ENCODE results near the gene CHCHD10.

CHCHD10 gene

GRCh38 chr22:23800297-23801237, 32.8 kb upstream of the CHCHD10 start:
- Histone ChIP-seq H3K9me3 (replicated peaks in 1 of 2; ENCODE audit: control insufficient read depth in 2 of 2, insufficient read depth in 1 of 2, low read depth in 1 of 2, low read length in 2 of 2) (no peaks in the 10 kb centered on the region), H3K23ac (ENCODE audit: low read depth, low read length, poor library complexity) (no peak overlapping the region), H2BK120ac (ENCODE audit: low read depth, low read length) (no peak overlapping the region), H3K4ac (ENCODE audit: low read length) (no peak overlapping the region), H4K8ac (ENCODE audit: low read depth, low read length) (no peak overlapping the region), H3K27me3 (ENCODE audit: control insufficient read depth in 3 of 3, insufficient read depth in 3 of 3, low read depth in 1 of 3, low read length in 3 of 3) (no peaks in the 10 kb centered on the region), H2BK15ac (ENCODE audit: low read length) (no peak overlapping the region), H2AK5ac (ENCODE audit: low read depth, low read length) (no peak overlapping the region), H3K4me2 (ENCODE audit: insufficient read depth, low read length, poor library complexity, severe bottlenecking) (no peak overlapping the region), H3K79me1 (ENCODE audit: low read depth, low read length) (peaks cover 4% of the 10 kb centered on the region), H2AFZ (ENCODE audit: low read length) (no peak overlapping the region), H3K27ac (replicated peaks; ENCODE audit: low read length) (no peak overlapping the region), H2BK12ac (ENCODE audit: low read length) (no peak overlapping the region), H3K9ac (ENCODE audit: low read depth, low read length, poor library complexity) (peak overlapping the region; percentile 30), H4K91ac (ENCODE audit: low read depth, low read length, poor library complexity) (no peak overlapping the region), H3K18ac (ENCODE audit: low read length) (no peak overlapping the region), H3K4me3 (ENCODE audit: low read length in 2 of 2) (no peak overlapping the region), H3K14ac (ENCODE audit: low read length) (no peak overlapping the region), H3K4me1 (ENCODE audit: control insufficient read depth in 2 of 2, insufficient read depth in 1 of 2, low read depth in 1 of 2, low read length in 2 of 2) (no peaks in the 10 kb centered on the region), H3K36me3 (replicated peaks in 1 of 2; ENCODE audit: control insufficient read depth in 2 of 2, insufficient read depth in 2 of 2, low read length in 2 of 2) (peaks cover 67 to 87% of the 10 kb centered on the region in 2 donors), H2BK5ac (ENCODE audit: low read length) (no peak overlapping the region)
- no peak for DNase-seq (ENCODE audit: low spot score)
- WGBS, 2 donors (ENCODE audit: extremely low coverage in 2 of 2, insufficient read length in 2 of 2, insufficient replicate concordance in 1 of 2) = no CpG with 5 or more reads among the region's 18 CpGs

- Histone ChIP-seq H2AFZ (ENCODE audit: low read length) (no peak overlapping the region), H3K4me2 (ENCODE audit: insufficient read depth, low read length, poor library complexity, severe bottlenecking) (no peak overlapping the region), H2BK120ac (ENCODE audit: low read depth, low read length) (no peak overlapping the region), H3K23ac (ENCODE audit: low read depth, low read length, poor library complexity) (no peak overlapping the region), H4K91ac (ENCODE audit: low read depth, low read length, poor library complexity) (no peak overlapping the region), H4K8ac (ENCODE audit: low read depth, low read length) (no peak overlapping the region), H3K36me3 (replicated peaks in 1 of 2; ENCODE audit: control insufficient read depth in 2 of 2, insufficient read depth in 2 of 2, low read length in 2 of 2) (peaks cover 52 to 87% of the 10 kb centered on the region in 2 donors), H3K9me3 (replicated peaks in 1 of 2; ENCODE audit: control insufficient read depth in 2 of 2, insufficient read depth in 1 of 2, low read depth in 1 of 2, low read length in 2 of 2) (no peaks in the 10 kb centered on the region), H3K18ac (ENCODE audit: low read length) (no peak overlapping the region), H3K9ac (ENCODE audit: low read depth, low read length, poor library complexity) (no peak overlapping the region), H3K4me3 (ENCODE audit: low read length in 2 of 2) (no peak overlapping the region), H2BK12ac (ENCODE audit: low read length) (no peak overlapping the region), H3K14ac (ENCODE audit: low read length) (no peak overlapping the region), H3K4ac (ENCODE audit: low read length) (no peak overlapping the region), H2BK5ac (ENCODE audit: low read length) (no peak overlapping the region), H2AK5ac (ENCODE audit: low read depth, low read length) (no peak overlapping the region), H2BK15ac (ENCODE audit: low read length) (no peak overlapping the region), H3K27ac (replicated peaks; ENCODE audit: low read length) (no peak overlapping the region), H3K27me3 (ENCODE audit: control insufficient read depth in 3 of 3, insufficient read depth in 3 of 3, low read depth in 1 of 3, low read length in 3 of 3) (no peaks in the 10 kb centered on the region), H3K79me1 (ENCODE audit: low read depth, low read length) (peaks cover 16% of the 10 kb centered on the region), H3K4me1 (ENCODE audit: control insufficient read depth in 2 of 2, insufficient read depth in 1 of 2, low read depth in 1 of 2, low read length in 2 of 2) (no peaks in the 10 kb centered on the region)
- WGBS, 2 donors (ENCODE audit: extremely low coverage in 2 of 2, insufficient read length in 2 of 2, insufficient replicate concordance in 1 of 2) = no CpG with 5 or more reads among the region's 5 CpGs
- no peak for DNase-seq (ENCODE audit: low spot score)
Observed at GRCh38 chr22:23796461-23796860, 28.7 kb upstream of the CHCHD10 start.

- DNase-seq (ENCODE audit: low spot score) = no peak
- Histone ChIP-seq H3K4me3 (ENCODE audit: low read length in 2 of 2) (no peak overlapping the region), H4K91ac (ENCODE audit: low read depth, low read length, poor library complexity) (no peak overlapping the region), H3K4me1 (ENCODE audit: control insufficient read depth in 2 of 2, insufficient read depth in 1 of 2, low read depth in 1 of 2, low read length in 2 of 2) (peaks cover 0 to 1% of the 10 kb centered on the region in 2 donors), H2BK15ac (ENCODE audit: low read length) (no peak overlapping the region), H2BK12ac (ENCODE audit: low read length) (no peak overlapping the region), H3K18ac (ENCODE audit: low read length) (no peak overlapping the region), H2BK120ac (ENCODE audit: low read depth, low read length) (no peak overlapping the region), H3K4ac (ENCODE audit: low read length) (no peak overlapping the region), H2BK5ac (ENCODE audit: low read length) (no peak overlapping the region), H3K9ac (ENCODE audit: low read depth, low read length, poor library complexity) (no peak overlapping the region), H3K4me2 (ENCODE audit: insufficient read depth, low read length, poor library complexity, severe bottlenecking) (no peak overlapping the region), H3K9me3 (replicated peaks in 1 of 2; ENCODE audit: control insufficient read depth in 2 of 2, insufficient read depth in 1 of 2, low read depth in 1 of 2, low read length in 2 of 2) (no peaks in the 10 kb centered on the region), H3K79me1 (ENCODE audit: low read depth, low read length) (peaks cover 12% of the 10 kb centered on the region), H2AK5ac (ENCODE audit: low read depth, low read length) (no peak overlapping the region), H4K8ac (ENCODE audit: low read depth, low read length) (no peak overlapping the region), H3K14ac (ENCODE audit: low read length) (no peak overlapping the region), H3K36me3 (replicated peaks in 1 of 2; ENCODE audit: control insufficient read depth in 2 of 2, insufficient read depth in 2 of 2, low read length in 2 of 2) (peaks cover 34 to 88% of the 10 kb centered on the region in 2 donors), H3K27ac (replicated peaks; ENCODE audit: low read length) (no peak overlapping the region), H2AFZ (ENCODE audit: low read length) (no peak overlapping the region), H3K23ac (ENCODE audit: low read depth, low read length, poor library complexity) (no peak overlapping the region), H3K27me3 (ENCODE audit: control insufficient read depth in 3 of 3, insufficient read depth in 3 of 3, low read depth in 1 of 3, low read length in 3 of 3) (no peaks in the 10 kb centered on the region)
- no CpG with 5 or more reads among the region's 8 CpGs for WGBS, 2 donors (ENCODE audit: extremely low coverage in 2 of 2, insufficient read length in 2 of 2, insufficient replicate concordance in 1 of 2)
Observed at GRCh38 chr22:23793326-23793725, 25.6 kb upstream of the CHCHD10 start.

GRCh38 chr22:23791738-23792645, 24.2 kb upstream of the CHCHD10 start:
- no peak overlapping the region for H3K14ac ChIP-seq (ENCODE audit: low read length)
- H3K27me3 ChIP-seq (ENCODE audit: control insufficient read depth in 3 of 3, insufficient read depth in 3 of 3, low read depth in 1 of 3, low read length in 3 of 3) = no peaks in the 10 kb centered on the region
- no peak overlapping the region for H3K4me2 ChIP-seq (ENCODE audit: insufficient read depth, low read length, poor library complexity, severe bottlenecking)
- H2AK5ac ChIP-seq (ENCODE audit: low read depth, low read length) = no peak overlapping the region
- H3K79me1 ChIP-seq (ENCODE audit: low read depth, low read length) = peaks cover 17% of the 10 kb centered on the region
- H3K36me3 ChIP-seq (replicated peaks in 1 of 2; ENCODE audit: control insufficient read depth in 2 of 2, insufficient read depth in 2 of 2, low read length in 2 of 2) = peaks cover 27 to 83% of the 10 kb centered on the region in 2 donors
- no peak overlapping the region for H3K9ac ChIP-seq (ENCODE audit: low read depth, low read length, poor library complexity)
- H4K8ac ChIP-seq (ENCODE audit: low read depth, low read length) = no peak overlapping the region
- H2BK15ac ChIP-seq (ENCODE audit: low read length) = no peak overlapping the region
- H3K4me3 ChIP-seq (ENCODE audit: low read length in 2 of 2) = no peak overlapping the region
- H3K27ac ChIP-seq (replicated peaks; ENCODE audit: low read length) = no peak overlapping the region
- WGBS, 2 donors (ENCODE audit: extremely low coverage in 2 of 2, insufficient read length in 2 of 2, insufficient replicate concordance in 1 of 2) = no CpG with 5 or more reads among the region's 25 CpGs
- H3K18ac ChIP-seq (ENCODE audit: low read length) = no peak overlapping the region
- H2BK5ac ChIP-seq (ENCODE audit: low read length) = no peak overlapping the region
- H2AFZ ChIP-seq (ENCODE audit: low read length) = no peak overlapping the region
- H2BK120ac ChIP-seq (ENCODE audit: low read depth, low read length) = no peak overlapping the region
- H2BK12ac ChIP-seq (ENCODE audit: low read length) = no peak overlapping the region
- no peak overlapping the region for H3K4ac ChIP-seq (ENCODE audit: low read length)
- DNase-seq (ENCODE audit: low spot score) = no peak
- no peaks in the 10 kb centered on the region for H3K9me3 ChIP-seq (replicated peaks in 1 of 2; ENCODE audit: control insufficient read depth in 2 of 2, insufficient read depth in 1 of 2, low read depth in 1 of 2, low read length in 2 of 2)
- H4K91ac ChIP-seq (ENCODE audit: low read depth, low read length, poor library complexity) = no peak overlapping the region
- H3K4me1 ChIP-seq (ENCODE audit: control insufficient read depth in 2 of 2, insufficient read depth in 1 of 2, low read depth in 1 of 2, low read length in 2 of 2) = peaks cover 3 to 7% of the 10 kb centered on the region in 2 donors
- no peak overlapping the region for H3K23ac ChIP-seq (ENCODE audit: low read depth, low read length, poor library complexity)
